Neural cell (in vitro differentiated cells): ENCODE data around the gene FXYD4. TPM values are rescaled to one million over a fixed set of nuclear protein-coding genes. Genes with fewer than 3 reads are reported as not detected.

ENCODE experiments used
- H2AFZ ChIP-seq: fragments of 200-600, 300-800 bp; sonication (generic), shearing (Covaris generic); 2 replicates; pipeline ENCODE4 v1.6.0; 2014; ENCODE audit warnings: low read depth, mild to moderate bottlenecking, antibody characterized with exemption, low read length, moderate library complexity
- H3F3A ChIP-seq: fragments of 200-600 bp; shearing (Covaris generic); 2 replicates; pipeline ENCODE4 v1.6.1; 2016; ENCODE audit warnings: mild to moderate bottlenecking, moderate library complexity, mixed read lengths, antibody characterized with exemption, low read length; ENCODE audit not compliant: insufficient read depth, poor library complexity, severe bottlenecking
- H3K27ac ChIP-seq: fragments of 200-600, 300-800 bp; sonication (generic), shearing (Covaris generic); 2 replicates; pipeline ENCODE4 v1.5.1; 2014; ENCODE audit warnings: mild to moderate bottlenecking, low read length, moderate library complexity
- H3K27me3 ChIP-seq: fragments of 300-800, 200-600 bp; sonication (generic), shearing (Covaris generic); 2 replicates; pipeline ENCODE4 v1.6.0; 2014; ENCODE audit warnings: mild to moderate bottlenecking, low read depth, low read length, moderate library complexity; ENCODE audit not compliant: insufficient read depth
- H3K36me3 ChIP-seq: fragments of 300-800, 200-600 bp; sonication (generic), shearing (Covaris generic); 2 replicates; pipeline ENCODE4 v1.5.1; 2014; ENCODE audit warnings: mild to moderate bottlenecking, antibody characterized with exemption, low read length, moderate library complexity; ENCODE audit not compliant: insufficient read depth
- H3K4me2 ChIP-seq: fragments of 300-800, 200-600 bp; sonication (generic), shearing (Covaris generic); 2 replicates; pipeline ENCODE4 v1.6.0; 2014; ENCODE audit warnings: mild to moderate bottlenecking, low read length
- H3K4me3 ChIP-seq: fragments of 300-800, 200-600 bp; sonication (generic), shearing (Covaris generic); 2 replicates; pipeline ENCODE4 v1.5.1; 2014; ENCODE audit warnings: mild to moderate bottlenecking, low read length, moderate library complexity
- H3K79me2 ChIP-seq: fragments of 200-600 bp; shearing (Covaris generic); replicated peaks from 2 replicates; pipeline ENCODE4 v1.6.0; 2014; ENCODE audit warnings: mild to moderate bottlenecking, low read length, moderate library complexity; ENCODE audit not compliant: insufficient read depth
- H3K9ac ChIP-seq: fragments of 300-800, 200-600 bp; sonication (generic), shearing (Covaris generic); 2 replicates; pipeline ENCODE4 v1.6.1; 2016; ENCODE audit warnings: mild to moderate bottlenecking, low read length, mixed read lengths
- H3K9me2 ChIP-seq: fragments of 200-600 bp; shearing (Covaris generic); 2 replicates; pipeline ENCODE4 v1.6.1; 2016; ENCODE audit warnings: mild to moderate bottlenecking, low read length, mixed read lengths; ENCODE audit not compliant: insufficient read depth
- H3K9me3 ChIP-seq: fragments of 200-600, 300-800 bp; sonication (generic), shearing (Covaris generic); 2 replicates; pipeline ENCODE4 v1.6.1; 2016; ENCODE audit warnings: mild to moderate bottlenecking, mixed run types, low read length, moderate library complexity, mixed read lengths
- H4K20me1 ChIP-seq: fragments of 200-600 bp; shearing (Covaris generic); 2 replicates; pipeline ENCODE4 v1.6.1; 2016; ENCODE audit warnings: mild to moderate bottlenecking, mixed run types; ENCODE audit not compliant: insufficient read depth
- CTCF ChIP-seq: fragments of 450-650 bp; IDR thresholded peaks from 2 replicates; pipeline ENCODE4 v1.5.1; 2014; ENCODE audit warnings: antibody characterized with exemption, mild to moderate bottlenecking, moderate library complexity; ENCODE audit not compliant: poor library complexity, severe bottlenecking
- EP300 ChIP-seq: fragments of 450-650 bp; conservative IDR thresholded peaks from 2 replicates; pipeline ENCODE4 v1.6.1; 2014; ENCODE audit warnings: antibody characterized with exemption, mild to moderate bottlenecking, moderate library complexity; ENCODE audit not compliant: poor library complexity, severe bottlenecking
- EZH2 ChIP-seq: fragments of 200-600, 300-800 bp; shearing (Covaris generic), sonication (generic); IDR thresholded peaks from 2 replicates; pipeline ENCODE4 v1.6.1; 2014; ENCODE audit warnings: antibody characterized with exemption, low read length, borderline replicate concordance, mild to moderate bottlenecking; ENCODE audit not compliant: insufficient read depth, poor library complexity, severe bottlenecking
- MXI1 ChIP-seq: fragments of 450-650 bp; conservative IDR thresholded peaks from 2 replicates; pipeline ENCODE4 v1.6.1; 2014; ENCODE audit warnings: antibody characterized with exemption, mild to moderate bottlenecking; ENCODE audit not compliant: poor library complexity, severe bottlenecking
- POLR2AphosphoS5 ChIP-seq: IDR thresholded peaks from 2 replicates; pipeline ENCODE4 v1.6.1; 2012
- RAD21 ChIP-seq: fragments of 450-650 bp; conservative IDR thresholded peaks from 2 replicates; pipeline ENCODE4 v1.6.1; 2014; ENCODE audit warnings: antibody characterized with exemption, mild to moderate bottlenecking, moderate library complexity
- SMC3 ChIP-seq: fragments of 450-650 bp; conservative IDR thresholded peaks from 2 replicates; pipeline ENCODE4 v1.6.1; 2014; ENCODE audit warnings: antibody characterized with exemption, mild to moderate bottlenecking, moderate library complexity; ENCODE audit not compliant: poor library complexity
- TAF1 ChIP-seq: IDR thresholded peaks from 2 replicates; pipeline ENCODE4 v1.6.1; 2012; ENCODE audit warnings: low read depth
- polyA plus RNA-seq: library from polyadenylated mRNA; depleted of rRNA; stranded (reverse); fragments of >200 nt; gene quantifications from 2 replicates; pipeline ENCODE4 v1.2.3, GENCODE V29; 2014
- TF ChIP-seq, protein P1 (sequence below): IDR thresholded peaks from 2 replicates; pipeline ENCODE4 v1.6.1; 2012; ENCODE audit warnings: borderline replicate concordance

The FXYD4 gene
- polyA plus RNA-seq, 1 donor from 2014 or later: not detected

- H3K27me3 ChIP-seq: no peaks in the 10 kb centered on the region
- no peak overlapping the region for H3K27ac ChIP-seq
- no peaks in the 10 kb centered on the region for H3K36me3 ChIP-seq
These were observed 15.7 kb downstream of the FXYD4 start for GRCh38 chr10:43386981-43387677.

GRCh38 chr10:43387678-43388032, 16.2 kb downstream of the FXYD4 start:
- no peak overlapping the region for H3K4me3 ChIP-seq
- H3K27ac ChIP-seq: no peak overlapping the region
- no peaks in the 10 kb centered on the region for H3K79me2 ChIP-seq

More at GRCh38 chr10:43386981-43387677, 15.7 kb downstream of the FXYD4 start:
- Histone ChIP-seq H3K4me2 (no peak overlapping the region), H3K9me2 (no peaks in the 10 kb centered on the region), H3K79me2 (no peaks in the 10 kb centered on the region), H3K9ac (no peak overlapping the region), H2AFZ (no peak overlapping the region), H3F3A (no peaks in the 10 kb centered on the region), H3K4me3 (no peak overlapping the region), H4K20me1 (no peaks in the 10 kb centered on the region), H3K9me3 (no peaks in the 10 kb centered on the region)
- TF ChIP-seq CTCF (no peak), POLR2AphosphoS5 (no peak), EP300 (no peak), TAF1 (no peak), SMC3 (no peak), EZH2 (no peak), RAD21 (no peak), MXI1 (no peak)
- TF ChIP-seq, protein P1, sequence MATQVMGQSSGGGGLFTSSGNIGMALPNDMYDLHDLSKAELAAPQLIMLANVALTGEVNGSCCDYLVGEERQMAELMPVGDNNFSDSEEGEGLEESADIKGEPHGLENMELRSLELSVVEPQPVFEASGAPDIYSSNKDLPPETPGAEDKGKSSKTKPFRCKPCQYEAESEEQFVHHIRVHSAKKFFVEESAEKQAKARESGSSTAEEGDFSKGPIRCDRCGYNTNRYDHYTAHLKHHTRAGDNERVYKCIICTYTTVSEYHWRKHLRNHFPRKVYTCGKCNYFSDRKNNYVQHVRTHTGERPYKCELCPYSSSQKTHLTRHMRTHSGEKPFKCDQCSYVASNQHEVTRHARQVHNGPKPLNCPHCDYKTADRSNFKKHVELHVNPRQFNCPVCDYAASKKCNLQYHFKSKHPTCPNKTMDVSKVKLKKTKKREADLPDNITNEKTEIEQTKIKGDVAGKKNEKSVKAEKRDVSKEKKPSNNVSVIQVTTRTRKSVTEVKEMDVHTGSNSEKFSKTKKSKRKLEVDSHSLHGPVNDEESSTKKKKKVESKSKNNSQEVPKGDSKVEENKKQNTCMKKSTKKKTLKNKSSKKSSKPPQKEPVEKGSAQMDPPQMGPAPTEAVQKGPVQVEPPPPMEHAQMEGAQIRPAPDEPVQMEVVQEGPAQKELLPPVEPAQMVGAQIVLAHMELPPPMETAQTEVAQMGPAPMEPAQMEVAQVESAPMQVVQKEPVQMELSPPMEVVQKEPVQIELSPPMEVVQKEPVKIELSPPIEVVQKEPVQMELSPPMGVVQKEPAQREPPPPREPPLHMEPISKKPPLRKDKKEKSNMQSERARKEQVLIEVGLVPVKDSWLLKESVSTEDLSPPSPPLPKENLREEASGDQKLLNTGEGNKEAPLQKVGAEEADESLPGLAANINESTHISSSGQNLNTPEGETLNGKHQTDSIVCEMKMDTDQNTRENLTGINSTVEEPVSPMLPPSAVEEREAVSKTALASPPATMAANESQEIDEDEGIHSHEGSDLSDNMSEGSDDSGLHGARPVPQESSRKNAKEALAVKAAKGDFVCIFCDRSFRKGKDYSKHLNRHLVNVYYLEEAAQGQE: no peak

More at GRCh38 chr10:43387678-43388032, 16.2 kb downstream of the FXYD4 start:
- Histone ChIP-seq H3K9me3 (no peaks in the 10 kb centered on the region), H2AFZ (no peak overlapping the region), H3K9me2 (no peaks in the 10 kb centered on the region), H3F3A (no peaks in the 10 kb centered on the region), H3K4me2 (no peak overlapping the region), H4K20me1 (no peaks in the 10 kb centered on the region), H3K36me3 (no peaks in the 10 kb centered on the region), H3K9ac (no peak overlapping the region), H3K27me3 (no peaks in the 10 kb centered on the region)
- TF ChIP-seq SMC3 (no peak), EZH2 (no peak), TAF1 (no peak)
